GM12891 (cell line): ENCODE measurements around the gene LAGE3.

Experiments
- POLR2A ChIP-seq: IDR thresholded peaks from 2 replicates; pipeline ENCODE4 v1.6.1; 2011; ENCODE audit warnings: low read depth, low read length, control low read depth
- POLR2AphosphoS5 ChIP-seq: IDR thresholded peaks from 2 replicates; pipeline ENCODE4 v1.6.1; 2011; ENCODE audit warnings: low read depth, low read length, control low read depth

GRCh38 chrX:154457491-154458115 lies 21.5 kb downstream of the LAGE3 start:
- TF ChIP-seq POLR2A (no peak), POLR2AphosphoS5 (no peak)
